ENCODE data around the gene MRC1.

- TF ChIP-seq CTCF (conservative IDR thresholded peaks at IDR 0.05) (no peak), EZH2 (IDR thresholded peaks at IDR 0.05; ENCODE audit: low read depth) (no peak)
These were observed 134.0 kb downstream of the MRC1 start for GRCh38 chr10:17943033-17943745.
